HG03575 (cell line): ENCODE measurements around the gene MAP2K7.

Experiments
- ATAC-seq: cut with Tn5 transposase; IDR thresholded peaks from one replicate; pipeline ENCODE4 v1.9.1; 2021; ENCODE audit not compliant: unreplicated experiment, insufficient number of reproducible peaks, low FRiP score; ENCODE audit errors: extremely low read depth

Gene MAP2K7

GRCh38 chr19:7865262-7865911, 38.3 kb upstream of the MAP2K7 start:
- ATAC-seq = no peak

DNA sequence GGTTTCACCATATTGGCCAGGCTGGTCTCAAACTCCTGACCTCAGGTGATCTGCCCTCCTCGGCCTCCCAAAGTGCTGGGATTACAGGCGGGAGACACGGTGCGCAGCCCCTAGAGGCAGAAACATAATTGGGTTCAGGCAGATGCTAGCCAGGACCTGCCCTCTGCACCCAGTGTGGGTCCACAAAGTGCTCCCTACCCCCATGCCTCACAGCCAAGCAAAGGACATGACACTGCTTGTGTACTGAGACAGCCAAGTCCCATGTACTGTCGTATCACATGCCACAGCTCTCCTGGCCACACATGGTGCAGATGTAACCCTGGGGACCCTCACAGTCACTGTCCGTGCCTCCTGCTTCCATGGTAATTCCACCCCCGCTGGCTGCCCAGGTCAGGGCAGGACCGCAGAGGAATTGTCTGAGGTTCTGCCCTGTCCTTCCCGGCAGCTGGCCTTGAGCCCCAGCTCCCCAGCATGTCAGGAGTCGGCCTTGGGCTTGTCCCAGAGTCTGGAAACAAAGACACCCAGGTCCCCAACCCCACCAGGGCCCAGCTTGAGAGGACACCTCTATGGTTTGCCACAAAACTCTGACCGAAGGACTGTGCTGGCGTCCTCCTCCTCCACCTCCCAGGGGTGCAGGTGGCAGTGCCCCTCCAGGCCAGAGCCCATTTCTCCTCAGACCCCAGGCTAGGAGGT, 37.1 kb upstream of the MAP2K7 start:
- no peak for ATAC-seq

DNA sequence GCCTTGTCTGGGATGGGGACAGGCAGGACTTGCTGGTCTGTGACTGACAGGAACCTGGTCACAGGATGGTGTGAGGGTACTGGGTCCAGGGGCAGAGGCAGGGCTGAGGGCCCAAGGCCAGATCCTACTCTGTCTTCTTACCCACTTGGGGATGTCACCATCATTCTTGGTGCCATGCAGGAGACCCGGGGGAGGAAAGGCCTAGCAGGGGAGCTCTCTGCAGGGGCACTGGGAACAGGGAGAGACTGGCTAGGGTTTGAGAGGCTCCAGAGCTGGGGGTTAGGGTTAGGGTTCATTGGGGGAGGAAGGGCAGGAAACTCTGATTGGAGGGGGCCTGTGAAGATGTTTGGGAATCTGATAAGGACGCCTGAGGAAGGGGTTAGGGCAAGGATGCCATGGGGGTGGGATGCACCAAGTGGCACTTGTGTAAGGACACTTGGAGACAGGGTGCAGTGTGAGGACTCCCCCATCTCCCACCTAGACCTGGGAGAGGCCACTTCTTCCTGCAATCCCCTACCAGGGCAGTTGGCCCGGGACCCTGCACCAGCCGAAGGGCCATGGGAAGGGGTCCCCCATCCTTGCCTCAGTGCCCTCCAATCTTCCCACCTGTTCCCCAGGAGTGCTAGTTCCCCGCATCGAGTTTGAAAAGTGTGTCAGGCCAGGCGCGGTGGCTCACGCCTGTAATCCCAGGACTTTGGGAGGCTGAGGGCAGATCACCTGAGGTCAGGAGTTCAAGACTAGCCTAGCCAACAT, 36.4 kb upstream of the MAP2K7 start:
- no peak for ATAC-seq

- no peak for ATAC-seq
Observed at GRCh38 chr19:7868326-7868670, 35.4 kb upstream of the MAP2K7 start.

DNA sequence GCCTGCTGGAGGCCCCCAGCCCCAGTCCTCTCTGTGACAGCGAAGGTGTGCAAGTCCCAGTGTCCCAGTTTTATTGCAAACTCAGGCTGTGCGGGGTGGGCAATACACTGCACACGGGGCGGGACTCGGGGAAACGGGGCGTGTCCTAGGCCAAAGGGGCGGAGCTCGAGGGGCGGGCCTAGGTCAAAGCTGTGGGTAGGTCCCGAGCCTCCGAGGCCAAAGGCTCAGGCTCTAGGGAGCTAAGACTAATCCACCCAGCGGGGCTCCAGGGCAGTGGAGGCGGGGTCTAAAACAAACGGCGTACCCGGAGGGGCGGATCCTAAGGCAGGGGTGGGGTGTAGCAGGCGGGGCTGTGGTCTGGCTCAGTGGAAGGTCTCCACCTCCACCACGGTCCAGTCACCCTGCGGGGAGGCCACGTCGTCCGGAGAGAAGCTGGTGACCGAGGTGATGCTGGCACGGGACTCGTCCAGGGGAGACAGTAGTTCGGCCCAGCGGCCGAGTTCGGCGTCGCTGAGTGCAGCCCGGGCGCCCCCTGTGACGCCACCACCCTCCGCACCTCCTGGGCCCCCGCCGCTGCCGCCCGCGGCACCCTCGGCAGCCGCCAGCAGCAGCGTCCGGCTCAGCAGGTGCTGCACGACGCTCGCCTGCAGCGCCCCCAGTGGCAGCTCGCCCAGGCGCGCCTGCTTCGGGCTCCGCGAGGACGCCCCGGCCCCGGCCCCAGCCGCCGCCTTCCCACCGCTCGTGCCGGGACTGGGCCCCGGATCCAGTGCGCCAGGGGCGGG, 34.8 kb upstream of the MAP2K7 start:
- ATAC-seq = no peak

- no peak for ATAC-seq
Observed at GRCh38 chr19:7869453-7869909, 34.2 kb upstream of the MAP2K7 start.

GRCh38 chr19:7869910-7870511, 33.7 kb upstream of the MAP2K7 start:
- ATAC-seq = no peak

- no peak for ATAC-seq
Observed at GRCh38 chr19:7870571-7871436, 32.9 kb upstream of the MAP2K7 start.

- ATAC-seq = no peak
Observed at GRCh38 chr19:7871437-7872305, 32.0 kb upstream of the MAP2K7 start.

GRCh38 chr19:7872306-7873204, 31.1 kb upstream of the MAP2K7 start:
- ATAC-seq = no peak

DNA sequence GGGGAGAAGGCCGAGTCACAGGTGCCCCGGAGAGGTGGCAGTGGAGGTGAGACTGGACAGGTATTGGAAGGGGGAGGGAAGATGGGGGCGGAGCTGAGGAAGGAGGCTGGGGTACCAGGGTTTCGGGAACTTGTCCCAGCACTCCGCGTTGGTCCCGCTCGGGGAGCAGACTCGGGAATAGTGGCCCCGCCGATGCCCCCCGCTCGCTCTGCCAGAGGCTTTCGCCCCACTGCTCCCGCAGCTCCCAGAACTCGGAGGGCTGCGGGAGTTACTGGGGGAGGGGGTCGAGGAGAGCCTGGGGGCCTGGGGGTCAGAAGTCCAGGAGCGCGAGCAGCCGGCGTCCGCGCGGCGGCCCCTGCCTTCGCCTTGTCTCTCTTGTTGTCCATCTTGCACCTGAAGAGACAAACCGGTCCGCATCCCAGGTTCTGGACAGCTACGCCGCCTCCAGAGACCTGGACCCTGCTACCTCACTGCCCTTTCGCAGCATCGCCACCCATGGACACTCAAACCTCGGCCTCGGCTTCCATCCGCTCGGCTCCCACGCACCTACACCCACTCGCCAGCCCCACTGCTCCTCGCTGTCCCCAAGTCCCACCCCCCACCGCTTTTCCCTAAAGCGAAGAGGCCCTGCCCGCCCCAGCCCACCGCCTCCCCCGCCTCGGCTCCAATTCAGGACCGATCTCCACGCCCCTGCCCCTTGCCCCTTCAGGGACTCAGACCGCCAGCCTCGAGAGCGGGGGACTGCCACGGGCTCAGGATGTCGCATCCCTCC, 30.2 kb upstream of the MAP2K7 start:
- no peak for ATAC-seq

DNA sequence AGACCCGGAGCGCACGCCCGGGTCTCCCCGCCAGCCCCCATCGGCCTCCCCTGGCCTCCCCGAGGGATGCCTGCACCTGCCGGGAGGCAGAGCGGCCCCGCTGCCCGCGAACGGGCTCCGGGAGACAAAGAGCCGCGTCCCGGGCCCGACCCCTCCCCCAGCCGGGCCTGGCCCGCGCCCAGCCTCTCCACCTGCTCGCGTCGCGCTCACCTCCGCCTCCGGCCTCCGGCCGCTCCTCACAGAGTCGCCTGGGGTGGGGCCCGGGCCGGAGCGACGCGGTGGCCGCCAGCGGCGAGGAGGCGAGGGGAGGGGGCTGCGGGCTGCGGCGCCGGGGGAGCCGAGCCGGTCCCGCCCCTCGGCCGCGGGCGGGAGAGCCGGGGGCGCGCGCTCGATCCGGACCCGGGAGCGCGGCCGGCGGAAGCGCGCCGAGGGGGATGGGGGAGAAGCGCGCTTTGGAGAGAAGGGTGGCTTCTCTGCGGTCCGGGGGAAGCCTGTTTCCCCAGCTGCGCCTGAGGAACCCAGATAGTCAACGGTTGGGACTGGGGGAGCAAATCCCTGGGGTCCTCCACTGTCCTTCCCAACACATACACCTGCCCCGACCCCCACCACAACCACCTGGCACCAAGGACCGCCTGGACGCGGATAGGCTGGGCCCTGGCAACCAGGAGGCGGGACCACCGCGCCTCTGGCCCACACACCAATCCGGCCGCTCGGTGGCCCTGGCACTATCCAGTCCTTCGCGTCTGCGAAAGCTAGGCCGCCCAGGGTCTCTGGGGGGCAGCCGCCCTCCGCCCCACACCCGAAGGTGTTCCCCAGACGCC, 29.4 kb upstream of the MAP2K7 start, which contains the start of gene PRR36:
Gene PRR36 (minus strand): TSS at position 315 of the 821 bp plus-strand sequence. CDS start 701 bp downstream, outside the sequence.
- ATAC-seq = no peak

GRCh38 chr19:7874897-7875273, 28.8 kb upstream of the MAP2K7 start:
- ATAC-seq = no peak

- ATAC-seq = no peak
Observed at GRCh38 chr19:7877249-7877836, 26.3 kb upstream of the MAP2K7 start.
